Right lobe of liver (tissue), 6 donors: Measurements from ENCODE around the gene TDRD7. TPM values are rescaled to one million over a fixed set of nuclear protein-coding genes. Genes with fewer than 3 reads are reported as not detected.

Experiments
- ATAC-seq, 4 donors: fragments of 200-7000 bp; cut with Tn5 transposase; one replicate each; pipeline ENCODE4 v1.9.1; 2020; ENCODE audit warnings: mild to moderate bottlenecking in 4 of 4, moderate library complexity in 4 of 4
- DNase-seq, 3 donors: peaks; one replicate each; pipeline ENCODE4 v3.0.0-alpha.2; 2020
- H3K27ac ChIP-seq, 3 donors: fragments of 200-600 bp; one replicate each; pipeline ENCODE4 v1.8.0; 2022
- H3K27me3 ChIP-seq, 2 donors: fragments of 200-600 bp; one replicate each; pipeline ENCODE4 v1.8.0; 2022
- H3K36me3 ChIP-seq, 4 donors: fragments of 200-600 bp; sonication (generic) in 1 of 4; one replicate each; pipeline versions ENCODE4 v1.5.1 to v1.8.0; 2017 to 2022; ENCODE audit warnings: control low read depth in 1 of 4
- H3K4me1 ChIP-seq, 4 donors: fragments of 200-600 bp; sonication (generic) in 1 of 4; one replicate each; pipeline versions ENCODE4 v1.5.1 to v1.8.0; 2017 to 2022; ENCODE audit warnings: control low read depth in 1 of 4
- H3K4me3 ChIP-seq, 3 donors: fragments of 200-600 bp; one replicate each; pipeline ENCODE4 v1.8.0; 2022
- H3K9me3 ChIP-seq, 4 donors: fragments of 200-600 bp; sonication (generic) in 1 of 4; one replicate each; pipeline versions ENCODE4 v1.5.1 to v1.8.0; 2017 to 2022; ENCODE audit warnings: control low read depth in 1 of 4
- POLR2A ChIP-seq: fragments of 450-650 bp; IDR thresholded peaks from one replicate; pipeline ENCODE4 v1.6.1; 2017; ENCODE audit warnings: antibody characterized with exemption, mild to moderate bottlenecking
- WGBS: methylation state at CpG from one replicate; pipeline ENCODE4 v1.1.6; 2018; ENCODE audit warnings: low coverage, low lambda C conversion rate; ENCODE audit not compliant: insufficient coverage; ENCODE audit errors: missing lambda C conversion rate; 5-methylcytosine and 5-hydroxymethylcytosine counted together
- intact Hi-C, 2 donors: fragments of 100-400 bp; cut with DNase I; formaldehyde crosslinking; loops; one replicate each; pipeline versions ENCODE4 v1.11.2 to v1.14.1; 2022
- long read RNA-seq: library from polyadenylated mRNA; unstranded; transcript quantifications from one replicate; pipeline ENCODE4 v2.0.0, GENCODE V29; 2019
- total RNA-seq, 6 experiments: library from RNA; depleted of rRNA in 2 of 6; stranded (reverse); fragments of >200 nt in 2 of 6; fragmentation: NEBNext Ultra II Directional in 3 of 6; extraction: Animal tissue kit (Norgen Biotek cat#: 25700) in 3 of 6; gene quantifications; one replicate each; pipeline versions ENCODE4 v1.1.0 to v1.2.4, GENCODE V29; 2016 to 2023
- TF ChIP-seq, protein P1 (sequence below), 4 donors: fragments of 200-600 bp in 3 of 4; fragments of 450-650 bp in 1 of 4; IDR thresholded peaks; one replicate each; pipeline versions ENCODE4 v1.5.1 to v1.8.0; 2016 to 2022; ENCODE audit warnings: antibody characterized with exemption in 4 of 4, mild to moderate bottlenecking in 2 of 4
- donor health status: DM: no; HTN: yes; CAD: no.
- donor health status: DM: no; HTN: no; CAD: no.
- donor health status: DM: no; HTN: no; CAD: no.
- donor health status: DM: no; HTN: yes; CAD: no.
- donor health status: DM: no; HTN: yes; CAD: no.

Gene TDRD7, protein sequence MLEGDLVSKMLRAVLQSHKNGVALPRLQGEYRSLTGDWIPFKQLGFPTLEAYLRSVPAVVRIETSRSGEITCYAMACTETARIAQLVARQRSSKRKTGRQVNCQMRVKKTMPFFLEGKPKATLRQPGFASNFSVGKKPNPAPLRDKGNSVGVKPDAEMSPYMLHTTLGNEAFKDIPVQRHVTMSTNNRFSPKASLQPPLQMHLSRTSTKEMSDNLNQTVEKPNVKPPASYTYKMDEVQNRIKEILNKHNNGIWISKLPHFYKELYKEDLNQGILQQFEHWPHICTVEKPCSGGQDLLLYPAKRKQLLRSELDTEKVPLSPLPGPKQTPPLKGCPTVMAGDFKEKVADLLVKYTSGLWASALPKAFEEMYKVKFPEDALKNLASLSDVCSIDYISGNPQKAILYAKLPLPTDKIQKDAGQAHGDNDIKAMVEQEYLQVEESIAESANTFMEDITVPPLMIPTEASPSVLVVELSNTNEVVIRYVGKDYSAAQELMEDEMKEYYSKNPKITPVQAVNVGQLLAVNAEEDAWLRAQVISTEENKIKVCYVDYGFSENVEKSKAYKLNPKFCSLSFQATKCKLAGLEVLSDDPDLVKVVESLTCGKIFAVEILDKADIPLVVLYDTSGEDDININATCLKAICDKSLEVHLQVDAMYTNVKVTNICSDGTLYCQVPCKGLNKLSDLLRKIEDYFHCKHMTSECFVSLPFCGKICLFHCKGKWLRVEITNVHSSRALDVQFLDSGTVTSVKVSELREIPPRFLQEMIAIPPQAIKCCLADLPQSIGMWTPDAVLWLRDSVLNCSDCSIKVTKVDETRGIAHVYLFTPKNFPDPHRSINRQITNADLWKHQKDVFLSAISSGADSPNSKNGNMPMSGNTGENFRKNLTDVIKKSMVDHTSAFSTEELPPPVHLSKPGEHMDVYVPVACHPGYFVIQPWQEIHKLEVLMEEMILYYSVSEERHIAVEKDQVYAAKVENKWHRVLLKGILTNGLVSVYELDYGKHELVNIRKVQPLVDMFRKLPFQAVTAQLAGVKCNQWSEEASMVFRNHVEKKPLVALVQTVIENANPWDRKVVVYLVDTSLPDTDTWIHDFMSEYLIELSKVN
- 1 to 10 TPM; 4.2 to 8.7 (median 6.8) TPM for total RNA-seq
- long read RNA-seq: 0 reads

DNA sequence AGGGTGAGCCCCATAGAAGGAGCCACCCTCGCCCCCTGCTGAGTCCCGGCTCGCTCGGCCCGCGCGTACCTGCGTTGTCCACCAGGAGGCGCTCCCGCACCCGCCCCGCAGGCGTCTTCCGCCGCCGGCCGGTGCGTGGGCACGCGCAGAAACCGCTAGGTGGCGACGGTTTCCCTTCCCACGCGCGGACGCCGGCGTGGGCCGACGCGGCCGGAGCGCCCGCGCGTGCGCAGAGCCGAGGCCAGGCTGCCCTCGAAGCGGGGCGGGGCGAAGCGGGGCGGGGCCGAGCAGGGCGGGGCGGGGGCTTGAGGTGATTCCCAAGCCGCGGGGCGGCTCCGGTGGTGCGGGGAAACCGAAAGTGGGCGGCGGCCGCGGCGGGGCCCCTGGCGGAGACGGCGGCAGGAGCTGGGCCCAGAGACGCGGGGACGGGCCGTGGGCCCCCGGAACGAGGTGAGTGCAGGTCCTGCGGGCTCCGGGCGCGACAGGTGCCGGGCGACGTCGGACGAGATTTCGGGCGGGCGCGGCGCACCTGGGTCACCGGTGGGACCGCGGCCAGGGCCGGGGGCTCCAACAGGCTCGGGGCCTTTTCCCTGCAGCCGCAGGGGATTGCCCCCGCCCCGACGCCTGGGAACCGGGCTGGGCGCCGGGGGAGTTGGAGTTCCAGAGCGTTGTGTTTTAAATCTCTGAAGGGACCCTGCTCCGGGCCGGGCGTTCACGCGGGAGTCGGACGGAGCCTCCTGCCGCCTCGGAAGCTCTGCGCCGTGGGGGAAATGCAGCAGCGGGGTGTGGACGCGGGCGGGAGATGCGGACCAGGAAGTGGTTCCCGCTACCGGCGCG, at the start of gene TDRD7:
TDRD7 (plus strand) TSS at position 308 of the 837 bp plus-strand sequence. CDS start 16,370 bp downstream, outside the sequence.
- no peaks in the 10 kb centered on the region for H3K36me3 ChIP-seq
- H3K27me3 ChIP-seq: no peaks in the 10 kb centered on the region
- intact Hi-C loops: no loop called here
- H3K4me3 ChIP-seq: peak within 1 kb of the TSS; percentile 90 to 99 (median 94)
- 0% methylated on average over 11 of the region's 115 CpGs for WGBS
- peaks cover 0 to 25% (median 6%) of the 10 kb centered on the region in 4 donors for H3K4me1 ChIP-seq
- DNase-seq (peak; percentile 91 to 92 (median 91)), ATAC-seq (peak; percentile 90 to 94 (median 92))
- peak within 1 kb of the TSS; percentile 72 to 89 (median 78) for H3K27ac ChIP-seq
- H3K9me3 ChIP-seq: no peaks in the 10 kb centered on the region
- peak; percentile 43 for TF ChIP-seq POLR2A
- TF ChIP-seq, protein P1, sequence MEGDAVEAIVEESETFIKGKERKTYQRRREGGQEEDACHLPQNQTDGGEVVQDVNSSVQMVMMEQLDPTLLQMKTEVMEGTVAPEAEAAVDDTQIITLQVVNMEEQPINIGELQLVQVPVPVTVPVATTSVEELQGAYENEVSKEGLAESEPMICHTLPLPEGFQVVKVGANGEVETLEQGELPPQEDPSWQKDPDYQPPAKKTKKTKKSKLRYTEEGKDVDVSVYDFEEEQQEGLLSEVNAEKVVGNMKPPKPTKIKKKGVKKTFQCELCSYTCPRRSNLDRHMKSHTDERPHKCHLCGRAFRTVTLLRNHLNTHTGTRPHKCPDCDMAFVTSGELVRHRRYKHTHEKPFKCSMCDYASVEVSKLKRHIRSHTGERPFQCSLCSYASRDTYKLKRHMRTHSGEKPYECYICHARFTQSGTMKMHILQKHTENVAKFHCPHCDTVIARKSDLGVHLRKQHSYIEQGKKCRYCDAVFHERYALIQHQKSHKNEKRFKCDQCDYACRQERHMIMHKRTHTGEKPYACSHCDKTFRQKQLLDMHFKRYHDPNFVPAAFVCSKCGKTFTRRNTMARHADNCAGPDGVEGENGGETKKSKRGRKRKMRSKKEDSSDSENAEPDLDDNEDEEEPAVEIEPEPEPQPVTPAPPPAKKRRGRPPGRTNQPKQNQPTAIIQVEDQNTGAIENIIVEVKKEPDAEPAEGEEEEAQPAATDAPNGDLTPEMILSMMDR (IDR thresholded peaks at IDR 0.05): peak; percentile 98 to 100 (median 99)

DNA sequence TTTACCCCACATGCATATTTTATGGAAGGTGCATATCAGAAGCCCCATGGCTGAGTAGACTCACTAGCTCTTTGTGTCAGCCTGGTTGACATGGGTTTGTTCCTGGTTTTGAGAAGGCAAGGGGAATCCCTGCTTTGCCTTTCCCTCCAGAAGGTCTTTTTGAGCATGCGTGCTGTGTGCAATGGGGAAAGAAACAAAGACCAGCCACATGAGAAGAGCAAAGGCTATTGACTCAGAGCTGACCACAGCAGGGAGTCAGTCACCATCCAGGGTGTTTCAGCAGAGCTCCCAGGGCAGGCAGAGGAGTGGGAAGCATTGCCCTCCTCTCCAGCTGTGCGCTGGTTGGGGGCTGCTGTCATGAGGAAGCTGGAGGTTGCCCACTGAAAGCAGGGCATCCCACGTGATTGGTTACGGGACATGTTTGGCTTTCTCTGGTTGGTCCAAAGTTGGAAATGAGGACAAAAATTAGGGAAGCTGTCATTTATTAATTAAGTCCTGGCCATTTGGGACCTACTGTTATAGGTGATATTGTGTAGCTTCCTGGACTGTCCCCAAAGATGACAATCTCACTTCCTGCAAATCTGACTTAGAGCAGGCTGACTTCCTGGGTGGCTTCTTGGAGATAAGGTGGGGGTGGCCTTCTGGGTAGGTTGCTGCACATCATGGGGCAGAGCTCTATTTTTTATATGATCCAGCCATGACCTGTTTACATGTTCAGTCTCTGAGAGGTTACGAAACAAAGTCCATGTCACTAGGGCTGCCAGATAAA, 48.9 kb upstream of the TDRD7 start:
- Histone ChIP-seq H3K27me3 (no peaks in the 10 kb centered on the region), H3K36me3 (no peaks in the 10 kb centered on the region), H3K4me3 (no peak overlapping the region), H3K27ac (no peak overlapping the region), H3K9me3 (no peaks in the 10 kb centered on the region), H3K4me1 (no peaks in the 10 kb centered on the region)
- intact Hi-C loops: no loop called here
- TF ChIP-seq, protein P1 (IDR thresholded peaks at IDR 0.05): no peak
- TF ChIP-seq POLR2A: no peak
- ATAC-seq: no peak
- no peak for DNase-seq
- 93% methylated on average over 5 of the region's 5 CpGs for WGBS

DNA sequence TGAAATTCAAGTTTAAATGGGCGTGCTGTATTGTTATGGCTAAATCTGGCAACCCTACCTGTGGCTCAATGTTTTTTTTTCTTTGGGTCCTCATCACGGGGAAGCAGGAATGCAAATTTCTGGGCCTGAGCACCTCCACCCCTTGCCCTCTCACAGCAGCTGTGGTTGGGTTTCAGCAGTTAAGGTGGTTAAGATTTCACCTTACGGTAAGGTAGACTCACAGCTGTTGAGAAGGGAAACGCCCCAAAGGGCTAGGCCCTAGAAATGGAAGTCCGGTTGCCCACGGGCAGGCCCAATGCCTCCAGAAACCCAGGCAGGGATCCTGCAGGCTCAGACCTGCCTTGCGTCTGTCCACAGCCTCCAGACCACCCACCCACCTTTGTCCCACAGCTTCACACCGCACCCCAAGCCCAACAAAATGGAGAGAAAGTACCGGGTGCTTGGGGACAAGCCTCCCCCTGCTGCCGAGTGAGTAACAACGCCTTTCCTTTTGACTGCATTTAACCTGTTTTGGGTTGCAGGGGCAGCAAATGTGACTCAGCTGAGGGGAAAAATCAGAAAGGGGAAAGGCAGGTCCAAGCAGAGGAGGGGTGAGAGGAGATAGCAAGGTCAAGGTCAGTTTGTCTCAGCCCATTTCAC, 48.1 kb upstream of the TDRD7 start:
- Histone ChIP-seq H3K27me3 (no peaks in the 10 kb centered on the region), H3K9me3 (no peaks in the 10 kb centered on the region), H3K4me3 (no peak overlapping the region), H3K4me1 (no peaks in the 10 kb centered on the region), H3K27ac (no peak overlapping the region), H3K36me3 (no peaks in the 10 kb centered on the region)
- DNase-seq (no peak), ATAC-seq (no peak)
- TF ChIP-seq, protein P1 (IDR thresholded peaks at IDR 0.05): no peak
- no peak for TF ChIP-seq POLR2A
- intact Hi-C loops: no loop called here
- 100% methylated on average over 7 of the region's 11 CpGs for WGBS
